SH-SY5Y (cell line): ENCODE results near the gene NECAB2.

ENCODE experiments used
- GATA2 ChIP-seq: IDR thresholded peaks from 2 replicates; pipeline ENCODE4 v1.6.1; 2011; ENCODE audit warnings: mild to moderate bottlenecking, low read depth, low read length
- GATA3 ChIP-seq: IDR thresholded peaks from 2 replicates; pipeline ENCODE4 v1.6.1; 2011; ENCODE audit warnings: low read depth, mild to moderate bottlenecking, low read length, moderate library complexity

DNA sequence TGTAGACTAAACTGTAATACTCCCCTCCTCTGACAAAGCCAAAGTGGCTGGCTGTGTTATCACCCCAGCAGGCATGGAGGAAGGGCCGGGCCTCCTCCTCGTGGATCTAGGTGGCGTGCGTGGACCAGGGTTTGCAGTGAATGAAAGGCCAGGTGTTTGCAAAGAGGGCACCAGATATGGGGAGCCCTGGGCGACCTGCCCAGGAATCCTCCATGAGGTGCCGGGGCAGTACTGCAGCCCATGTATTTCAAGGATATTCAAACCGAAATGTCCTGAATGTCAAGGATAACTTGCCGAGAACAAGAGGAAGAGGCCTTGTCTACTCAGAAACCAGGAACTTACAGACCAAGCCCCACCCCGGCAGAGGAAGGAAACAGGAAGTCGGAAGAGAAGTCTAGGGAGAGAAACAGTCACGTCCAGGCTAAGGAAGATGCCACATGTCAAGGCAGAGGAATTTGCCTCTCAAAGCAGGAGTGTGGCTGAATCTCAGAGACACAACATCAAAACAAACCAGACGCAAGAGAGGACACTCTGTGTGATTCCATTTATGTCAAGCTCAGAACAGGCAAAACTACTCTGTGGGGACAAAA is 28.7 kb upstream of the NECAB2 start:
- TF ChIP-seq GATA3 (no peak), GATA2 (no peak)
